ENCODE data around the gene LDLRAD4. TPM values are rescaled to one million over a fixed set of nuclear protein-coding genes. Genes with fewer than 3 reads are reported as not detected.

LDLRAD4 gene
- total RNA-seq, 1 experiment from 2014 or later = 1.7 TPM

DNA sequence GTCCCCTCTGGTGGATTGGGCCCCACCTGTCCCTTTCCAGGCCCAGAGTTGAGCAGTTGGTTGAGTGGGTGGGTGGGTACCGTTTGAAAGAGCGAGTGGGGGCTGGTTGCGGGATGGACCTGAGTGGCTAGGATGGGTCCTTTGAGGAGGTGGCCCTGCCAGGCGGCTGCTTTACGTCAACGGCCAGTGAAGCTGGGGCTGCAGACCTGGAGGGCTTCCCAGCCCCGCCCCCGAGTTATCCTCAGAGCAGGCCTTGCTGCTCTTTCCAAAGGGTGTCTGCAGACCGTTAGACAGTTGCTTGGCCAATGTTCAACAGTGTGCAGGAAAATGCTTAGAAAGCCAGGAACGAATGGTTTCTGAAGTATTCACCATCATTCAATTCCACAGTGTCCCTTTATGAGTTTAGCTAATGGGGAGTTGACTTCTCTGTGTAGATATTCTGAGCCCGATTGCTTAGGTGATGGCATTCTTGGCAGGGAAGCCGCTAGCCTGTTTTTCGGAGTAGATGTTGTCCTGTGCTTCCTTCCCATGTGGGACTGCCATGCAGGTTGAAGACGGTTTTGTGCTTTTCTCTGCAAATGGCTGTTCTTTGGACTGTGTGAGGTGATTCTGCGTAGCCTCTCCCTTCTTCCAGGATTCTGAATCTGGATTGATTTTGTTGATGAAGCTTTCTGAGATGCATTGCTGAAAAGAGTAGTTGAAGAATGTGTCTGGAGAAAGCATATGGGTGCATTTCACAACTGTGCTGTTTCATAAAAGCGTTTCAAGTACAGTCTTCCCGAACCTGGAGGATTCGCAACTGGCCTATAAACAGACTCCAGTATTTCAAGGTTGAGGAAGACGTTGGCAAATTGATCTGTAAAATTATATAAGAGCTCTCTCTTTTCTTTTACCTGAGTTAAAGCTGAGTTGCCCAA lies 45.8 kb downstream of the LDLRAD4 start:
- POLR2A ChIA-PET (ENCODE audit: unreplicated experiment) = interaction anchor here (0.5 kb wide), 1 partner anchor 1657 kb away, joined by 8 read pairs; no protein-coding TSS in a partner anchor
- intact Hi-C loops (cut with micrococcal nuclease; ENCODE audit: unreplicated experiment) = no loop called here
- no peak for DNase-seq
- Histone ChIP-seq H3K9me3 (ENCODE audit: insufficient read depth, low read depth) (no peaks in the 10 kb centered on the region), H3K27me3 (ENCODE audit: insufficient read depth, low read depth) (peaks cover 69% of the 10 kb centered on the region), H2AFZ (no peak overlapping the region), H3F3A (ENCODE audit: insufficient read depth, low read depth) (no peaks in the 10 kb centered on the region), H3K79me2 (ENCODE audit: low read depth) (no peaks in the 10 kb centered on the region), H3K4me1 (replicated peaks; ENCODE audit: insufficient read depth) (no peaks in the 10 kb centered on the region), H3K27ac (no peak overlapping the region), H3K36me3 (ENCODE audit: low read depth) (no peaks in the 10 kb centered on the region), H3K4me2 (no peak overlapping the region), H4K20me1 (ENCODE audit: insufficient read depth) (no peaks in the 10 kb centered on the region), H3K4me3 (no peak overlapping the region), H3K9me2 (ENCODE audit: insufficient read depth) (no peaks in the 10 kb centered on the region)
- TF ChIP-seq EZH2 (IDR thresholded peaks at IDR 0.05; ENCODE audit: low read depth) = no peak
- TF ChIP-seq, protein P1, sequence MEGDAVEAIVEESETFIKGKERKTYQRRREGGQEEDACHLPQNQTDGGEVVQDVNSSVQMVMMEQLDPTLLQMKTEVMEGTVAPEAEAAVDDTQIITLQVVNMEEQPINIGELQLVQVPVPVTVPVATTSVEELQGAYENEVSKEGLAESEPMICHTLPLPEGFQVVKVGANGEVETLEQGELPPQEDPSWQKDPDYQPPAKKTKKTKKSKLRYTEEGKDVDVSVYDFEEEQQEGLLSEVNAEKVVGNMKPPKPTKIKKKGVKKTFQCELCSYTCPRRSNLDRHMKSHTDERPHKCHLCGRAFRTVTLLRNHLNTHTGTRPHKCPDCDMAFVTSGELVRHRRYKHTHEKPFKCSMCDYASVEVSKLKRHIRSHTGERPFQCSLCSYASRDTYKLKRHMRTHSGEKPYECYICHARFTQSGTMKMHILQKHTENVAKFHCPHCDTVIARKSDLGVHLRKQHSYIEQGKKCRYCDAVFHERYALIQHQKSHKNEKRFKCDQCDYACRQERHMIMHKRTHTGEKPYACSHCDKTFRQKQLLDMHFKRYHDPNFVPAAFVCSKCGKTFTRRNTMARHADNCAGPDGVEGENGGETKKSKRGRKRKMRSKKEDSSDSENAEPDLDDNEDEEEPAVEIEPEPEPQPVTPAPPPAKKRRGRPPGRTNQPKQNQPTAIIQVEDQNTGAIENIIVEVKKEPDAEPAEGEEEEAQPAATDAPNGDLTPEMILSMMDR (conservative IDR thresholded peaks at IDR 0.05) = no peak
- CTCF ChIA-PET = no interaction called here
- BruUV-seq (replicated peaks) = no TSS peak

DNA sequence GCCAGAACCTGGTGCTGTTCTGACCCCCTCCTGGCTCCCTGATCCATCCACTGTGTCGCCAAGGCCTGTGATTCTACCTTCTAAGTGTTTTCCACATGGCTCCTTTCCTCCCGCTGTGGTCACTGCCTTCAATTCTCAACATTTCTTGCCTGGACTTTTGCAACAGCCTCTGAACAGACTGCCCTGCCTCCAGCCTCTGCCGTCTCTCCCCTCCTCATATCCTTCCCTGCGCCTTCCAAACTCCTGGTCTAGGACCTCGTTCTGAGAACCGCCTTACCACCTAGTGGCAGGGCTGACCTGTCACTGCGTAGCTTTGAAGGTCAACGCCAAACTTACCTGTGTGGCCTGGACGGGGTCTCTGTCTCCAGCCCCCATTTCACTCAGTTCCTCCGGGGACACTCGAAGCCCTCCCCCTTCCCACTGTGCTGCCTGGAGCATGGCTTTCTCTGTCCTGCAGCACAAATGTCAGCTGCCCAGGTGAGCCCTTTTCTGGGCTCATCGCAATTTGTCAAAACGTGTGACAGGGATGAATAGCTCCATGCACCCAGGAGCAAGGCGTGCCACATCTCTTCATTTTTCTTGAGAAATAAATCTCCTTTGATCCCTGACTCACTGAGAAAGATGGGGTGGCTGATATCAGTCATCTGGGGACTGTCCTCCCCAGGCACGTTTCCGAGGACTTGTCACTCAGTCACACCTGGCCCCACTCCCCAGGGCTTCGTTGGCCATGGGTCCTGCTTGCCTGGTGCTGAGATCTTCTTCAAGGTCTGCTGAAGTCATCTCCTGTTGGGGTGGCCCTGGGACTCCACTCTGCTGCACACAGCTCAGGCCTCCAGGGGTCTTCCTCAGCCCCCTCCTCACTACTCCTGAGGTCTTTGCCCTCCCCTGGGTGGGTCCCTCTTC lies 46.7 kb downstream of the LDLRAD4 start:
- Histone ChIP-seq H4K20me1 (ENCODE audit: insufficient read depth) (no peaks in the 10 kb centered on the region), H3K36me3 (ENCODE audit: low read depth) (no peaks in the 10 kb centered on the region), H3K79me2 (ENCODE audit: low read depth) (no peaks in the 10 kb centered on the region), H3K27ac (no peak overlapping the region), H3K4me2 (no peak overlapping the region), H3K9me2 (ENCODE audit: insufficient read depth) (no peaks in the 10 kb centered on the region), H3K27me3 (ENCODE audit: insufficient read depth, low read depth) (peaks cover 77% of the 10 kb centered on the region), H3K9me3 (ENCODE audit: insufficient read depth, low read depth) (no peaks in the 10 kb centered on the region), H3K4me1 (replicated peaks; ENCODE audit: insufficient read depth) (no peaks in the 10 kb centered on the region), H3F3A (ENCODE audit: insufficient read depth, low read depth) (no peaks in the 10 kb centered on the region), H2AFZ (no peak overlapping the region), H3K4me3 (no peak overlapping the region)
- TF ChIP-seq EZH2 (IDR thresholded peaks at IDR 0.05; ENCODE audit: low read depth) = no peak
- TF ChIP-seq, protein P1 (conservative IDR thresholded peaks at IDR 0.05) = no peak
- no TSS peak for BruUV-seq (replicated peaks)
- no peak for DNase-seq
- ChIA-PET POLR2A (ENCODE audit: unreplicated experiment) (no interaction called here), CTCF (no interaction called here)
- intact Hi-C loops (cut with micrococcal nuclease; ENCODE audit: unreplicated experiment) = no loop called here

DNA sequence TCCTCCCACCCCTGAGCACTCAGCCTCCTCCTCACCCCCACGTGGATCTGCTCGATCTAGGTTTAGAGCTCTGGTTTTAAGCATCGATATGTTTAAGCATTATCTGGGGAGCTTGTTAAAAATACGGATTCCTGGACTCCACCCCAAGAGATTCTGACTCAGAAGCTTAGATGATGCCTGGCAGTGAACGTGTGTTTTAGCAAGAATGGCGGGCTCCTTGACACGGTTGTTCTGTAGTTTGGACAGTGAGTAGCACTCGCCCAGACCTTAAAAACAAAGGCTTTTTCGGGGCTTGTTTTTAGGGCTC lies 47.3 kb downstream of the LDLRAD4 start:
- no peaks in the 10 kb centered on the region for H3K79me2 ChIP-seq (ENCODE audit: low read depth)
- POLR2A ChIA-PET (ENCODE audit: unreplicated experiment) = no interaction called here

More for the DNA sequence above, 47.3 kb downstream of the LDLRAD4 start:
- peaks cover 79% of the 10 kb centered on the region for H3K27me3 ChIP-seq (ENCODE audit: insufficient read depth, low read depth)
- no peaks in the 10 kb centered on the region for H4K20me1 ChIP-seq (ENCODE audit: insufficient read depth)
- CTCF ChIA-PET = no interaction called here
- no peak for DNase-seq
- H3F3A ChIP-seq (ENCODE audit: insufficient read depth, low read depth) = no peaks in the 10 kb centered on the region
- intact Hi-C loops (cut with micrococcal nuclease; ENCODE audit: unreplicated experiment) = no loop called here
- H3K36me3 ChIP-seq (ENCODE audit: low read depth) = no peaks in the 10 kb centered on the region
- H3K9me3 ChIP-seq (ENCODE audit: insufficient read depth, low read depth) = no peaks in the 10 kb centered on the region
- H3K4me1 ChIP-seq (replicated peaks; ENCODE audit: insufficient read depth) = no peaks in the 10 kb centered on the region
- no peak overlapping the region for H2AFZ ChIP-seq
- no peaks in the 10 kb centered on the region for H3K9me2 ChIP-seq (ENCODE audit: insufficient read depth)
- H3K4me2 ChIP-seq = no peak overlapping the region
- H3K4me3 ChIP-seq = no peak overlapping the region
- TF ChIP-seq EZH2 (IDR thresholded peaks at IDR 0.05; ENCODE audit: low read depth) = no peak
- TF ChIP-seq, protein P1 (conservative IDR thresholded peaks at IDR 0.05) = no peak
- BruUV-seq (replicated peaks) = no TSS peak
- H3K27ac ChIP-seq = no peak overlapping the region

Measured in PC-9 (cell line).